WTC11 (cell line): ENCODE measurements around the gene ATP9A. TPM values are rescaled to one million over a fixed set of nuclear protein-coding genes. Genes with fewer than 3 reads are reported as not detected.

Source experiments
- ATAC-seq: fragments of 200-7000 bp; cut with Tn5 transposase; 2 replicates; pipeline ENCODE4 v1.10.0; 2021; ENCODE audit warnings: mild to moderate bottlenecking, moderate library complexity
- CTCF ChIA-PET: fragments of 300-600 bp; sonication (Branson Sonifier 250); formaldehyde crosslinking; loops from one replicate; lab custom pipeline; 2021; ENCODE audit warnings: antibody characterized with exemption; lab: Charles Lee
- POLR2A ChIA-PET: fragments of 350-600 bp; sonication (Branson Sonifier 250); formaldehyde crosslinking; loops from one replicate; lab custom pipeline; 2021; ENCODE audit warnings: antibody characterized with exemption; lab: Charles Lee
- DNase-seq: peaks from one replicate; pipeline ENCODE4 v3.0.0; 2021; ENCODE audit warnings: low spot score
- H3K27ac Mint-ChIP-seq: 2 replicates; pipeline ENCODE4 v1.8.0; 2021; ENCODE audit warnings: mixed read lengths
- H3K27me3 Mint-ChIP-seq: 2 replicates; pipeline ENCODE4 v1.8.0; 2021; ENCODE audit warnings: low read depth, mild to moderate bottlenecking, moderate library complexity, mixed read lengths
- H3K36me3 Mint-ChIP-seq: 2 replicates; pipeline ENCODE4 v1.8.0; 2021; ENCODE audit warnings: mixed read lengths
- H3K4me1 Mint-ChIP-seq: 2 replicates; pipeline ENCODE4 v1.8.0; 2022; ENCODE audit warnings: mixed read lengths
- H3K4me3 Mint-ChIP-seq: 2 replicates; pipeline ENCODE4 v1.8.0; 2021; ENCODE audit warnings: mild to moderate bottlenecking, moderate library complexity, mixed read lengths
- H3K9me3 Mint-ChIP-seq: 2 replicates; pipeline ENCODE4 v1.8.0; 2021; ENCODE audit warnings: mixed read lengths
- AR ChIP-seq: fragments of 250-450 bp; sonication (Bioruptor Pico); IDR thresholded peaks from 2 replicates; pipeline ENCODE4 v1.9.0; 2021; ENCODE audit warnings: mild to moderate bottlenecking
- ATF2 ChIP-seq: sonication (generic); formaldehyde crosslinking; IDR thresholded peaks from 2 replicates; pipeline ENCODE4 v1.8.1; 2022; ENCODE audit warnings: low read depth, missing genetic modification reagents, borderline replicate concordance
- ATF3 ChIP-seq: sonication (generic); formaldehyde crosslinking; conservative IDR thresholded peaks from 2 replicates; pipeline ENCODE4 v1.8.1; 2022; ENCODE audit warnings: mild to moderate bottlenecking, missing genetic modification reagents
- ATF6 ChIP-seq: sonication (generic); formaldehyde crosslinking; IDR thresholded peaks from 2 replicates; pipeline ENCODE4 v1.8.1; 2023; ENCODE audit warnings: mild to moderate bottlenecking, missing genetic modification reagents
- E2F5 ChIP-seq: sonication (generic); formaldehyde crosslinking; IDR thresholded peaks from 2 replicates; pipeline ENCODE4 v1.8.1; 2022; ENCODE audit warnings: mild to moderate bottlenecking, moderate library complexity, missing genetic modification reagents
- ELF4 ChIP-seq: sonication (generic); formaldehyde crosslinking; IDR thresholded peaks from 2 replicates; pipeline ENCODE4 v1.8.1; 2022; ENCODE audit warnings: low read depth, mild to moderate bottlenecking, moderate library complexity, missing genetic modification reagents
- ERG ChIP-seq: fragments of 250-450 bp; sonication (Bioruptor Pico); IDR thresholded peaks from 2 replicates; pipeline ENCODE4 v1.8.0; 2021; ENCODE audit warnings: mild to moderate bottlenecking
- GABPB1 ChIP-seq: sonication (generic); formaldehyde crosslinking; IDR thresholded peaks from 2 replicates; pipeline ENCODE4 v1.8.1; 2023; ENCODE audit warnings: mild to moderate bottlenecking, missing genetic modification reagents
- JUN ChIP-seq: sonication (generic); formaldehyde crosslinking; IDR thresholded peaks from 2 replicates; pipeline ENCODE4 v1.8.0; 2023; ENCODE audit warnings: mild to moderate bottlenecking, missing genetic modification reagents
- NR1H2 ChIP-seq: sonication (generic); formaldehyde crosslinking; IDR thresholded peaks from 2 replicates; pipeline ENCODE4 v1.9.0; 2021; ENCODE audit warnings: mild to moderate bottlenecking, moderate library complexity, missing genetic modification reagents
- OVOL2 ChIP-seq: fragments of 250-450 bp; sonication (Bioruptor Pico); IDR thresholded peaks from 2 replicates; pipeline ENCODE4 v1.9.0; 2021; ENCODE audit warnings: mild to moderate bottlenecking, borderline replicate concordance
- SOX15 ChIP-seq: fragments of 250-450 bp; sonication (Bioruptor Pico); IDR thresholded peaks from 2 replicates; pipeline ENCODE4 v1.9.0; 2021; ENCODE audit warnings: mild to moderate bottlenecking
- TCF7 ChIP-seq: sonication (generic); formaldehyde crosslinking; IDR thresholded peaks from 2 replicates; pipeline ENCODE4 v1.8.0; 2022; ENCODE audit warnings: mild to moderate bottlenecking, low read depth, missing genetic modification reagents, moderate library complexity
- TEAD1 ChIP-seq: sonication (generic); formaldehyde crosslinking; IDR thresholded peaks from 2 replicates; pipeline ENCODE4 v1.8.0; 2022; ENCODE audit warnings: mild to moderate bottlenecking, missing genetic modification reagents
- USF1 ChIP-seq: sonication (generic); formaldehyde crosslinking; IDR thresholded peaks from 2 replicates; pipeline ENCODE4 v1.8.0; 2022; ENCODE audit warnings: mild to moderate bottlenecking, missing genetic modification reagents
- ZBTB43 ChIP-seq: sonication (generic); formaldehyde crosslinking; IDR thresholded peaks from 2 replicates; pipeline ENCODE4 v1.8.1; 2023; ENCODE audit warnings: mild to moderate bottlenecking, missing genetic modification reagents
- ZMAT4 ChIP-seq: fragments of 250-450 bp; sonication (Bioruptor Pico); IDR thresholded peaks from 2 replicates; pipeline ENCODE4 v1.9.0; 2021; ENCODE audit warnings: mild to moderate bottlenecking
- ZNF232 ChIP-seq: sonication (generic); formaldehyde crosslinking; IDR thresholded peaks from 2 replicates; pipeline ENCODE4 v1.8.0; 2022; ENCODE audit warnings: mild to moderate bottlenecking, missing genetic modification reagents
- ZNF416 ChIP-seq: fragments of 250-450 bp; sonication (Bioruptor Pico); IDR thresholded peaks from 2 replicates; pipeline ENCODE4 v1.9.0; 2021; ENCODE audit warnings: mild to moderate bottlenecking, inconsistent platforms
- ZNF532 ChIP-seq: fragments of 250-450 bp; sonication (Bioruptor Pico); IDR thresholded peaks from 2 replicates; pipeline ENCODE4 v1.9.0; 2021; ENCODE audit warnings: mild to moderate bottlenecking, borderline replicate concordance
- total RNA-seq: library from RNA; stranded (reverse); gene quantifications from 3 replicates; pipeline ENCODE4 v1.2.3, GENCODE V29; 2021

Gene ATP9A
- total RNA-seq, 1 experiment from 2014 or later, result 5.0 TPM

GRCh38 chr20:51715856-51716185 is 52.4 kb downstream of the ATP9A start (continued):
- TF ChIP-seq ZNF532 (CRISPR knock-in tag) (no peak), ZBTB43 (CRISPR knock-in tag) (no peak), ELF4 (CRISPR knock-in tag) (no peak), ERG (no peak), ATF2 (no peak), TCF7 (CRISPR knock-in tag) (no peak), USF1 (CRISPR knock-in tag) (no peak), ZMAT4 (CRISPR knock-in tag) (no peak), JUN (CRISPR knock-in tag) (no peak), SOX15 (CRISPR knock-in tag) (no peak)

GRCh38 chr20:51715163-51715855 is 52.9 kb downstream of the ATP9A start:
- ChIA-PET POLR2A (no interaction called here), CTCF (interaction anchor here (1.1 to 3.5 kb wide), 4 partner anchors 15 to 368 kb away, joined by 3 to 12 read pairs (median 4); no protein-coding TSS in a partner anchor)
- ATAC-seq (no peak), DNase-seq (no peak)
- H3K27me3 Mint-ChIP-seq, result no peaks in the 10 kb centered on the region
- H3K4me3 Mint-ChIP-seq, result no peak overlapping the region
- H3K27ac Mint-ChIP-seq, result peak overlapping the region; percentile 10
- H3K4me1 Mint-ChIP-seq, result peaks cover 39% of the 10 kb centered on the region
- H3K36me3 Mint-ChIP-seq, result no peaks in the 10 kb centered on the region
- H3K9me3 Mint-ChIP-seq, result no peaks in the 10 kb centered on the region
- TF ChIP-seq JUN (CRISPR knock-in tag) (no peak), AR (CRISPR knock-in tag) (no peak), TEAD1 (CRISPR knock-in tag) (no peak), GABPB1 (CRISPR knock-in tag) (no peak), NR1H2 (no peak), ZNF232 (CRISPR knock-in tag) (no peak), ATF6 (CRISPR knock-in tag) (no peak), E2F5 (CRISPR knock-in tag) (no peak), ZNF416 (CRISPR knock-in tag) (no peak), OVOL2 (no peak), ATF3 (no peak)
